HG03439 (cell line): ENCODE measurements around the gene EXOC2.

Experiments used
- ATAC-seq: cut with Tn5 transposase; IDR thresholded peaks from one replicate; pipeline ENCODE4 v1.9.1; 2021; ENCODE audit warnings: mild to moderate bottlenecking, moderate library complexity; ENCODE audit not compliant: unreplicated experiment

EXOC2 gene

GRCh38 chr6:449486-450419, 243.2 kb downstream of the EXOC2 start:
- no peak for ATAC-seq

- no peak for ATAC-seq
Observed at GRCh38 chr6:449057-449430, 243.9 kb downstream of the EXOC2 start.

- no peak for ATAC-seq
Observed at GRCh38 chr6:448296-449056, 244.5 kb downstream of the EXOC2 start.

GRCh38 chr6:447381-448165, 245.4 kb downstream of the EXOC2 start:
- ATAC-seq, result no peak

- ATAC-seq, result no peak
Observed at GRCh38 chr6:446418-447366, 246.2 kb downstream of the EXOC2 start.

GRCh38 chr6:445571-446417, 247.1 kb downstream of the EXOC2 start:
- no peak for ATAC-seq

- no peak for ATAC-seq
Observed at GRCh38 chr6:444653-445275, 248.2 kb downstream of the EXOC2 start.

GRCh38 chr6:443621-444159, 249.2 kb downstream of the EXOC2 start:
- ATAC-seq, result no peak

- ATAC-seq, result no peak
Observed at GRCh38 chr6:441126-441920, 251.6 kb downstream of the EXOC2 start.

GRCh38 chr6:439641-440167, 253.2 kb downstream of the EXOC2 start:
- no peak for ATAC-seq

- ATAC-seq, result no peak
Observed at GRCh38 chr6:438634-439170, 254.2 kb downstream of the EXOC2 start.

GRCh38 chr6:437037-437392, 255.9 kb downstream of the EXOC2 start:
- no peak for ATAC-seq

- no peak for ATAC-seq
Observed at GRCh38 chr6:436308-437036, 256.5 kb downstream of the EXOC2 start.

GRCh38 chr6:435441-436307, 257.3 kb downstream of the EXOC2 start:
- no peak for ATAC-seq
